ENCODE data around the gene CLOCK. TPM values are rescaled to one million over a fixed set of nuclear protein-coding genes. Genes with fewer than 3 reads are reported as not detected.
A peak's percentile ranks its signal among the peaks of the same experiment; 100 is the strongest.

CLOCK gene
- total and polyA plus RNA-seq, 10 of the 15 experiments (the other 5 are each of a cell fraction or from before 2014, with no cell fraction given): 2.8 to 11.7 (median 10.4) TPM

GRCh38 chr4:55386073-55386472 is 160.6 kb downstream of the CLOCK start (continued):
- TF ChIP-seq, protein P1, sequence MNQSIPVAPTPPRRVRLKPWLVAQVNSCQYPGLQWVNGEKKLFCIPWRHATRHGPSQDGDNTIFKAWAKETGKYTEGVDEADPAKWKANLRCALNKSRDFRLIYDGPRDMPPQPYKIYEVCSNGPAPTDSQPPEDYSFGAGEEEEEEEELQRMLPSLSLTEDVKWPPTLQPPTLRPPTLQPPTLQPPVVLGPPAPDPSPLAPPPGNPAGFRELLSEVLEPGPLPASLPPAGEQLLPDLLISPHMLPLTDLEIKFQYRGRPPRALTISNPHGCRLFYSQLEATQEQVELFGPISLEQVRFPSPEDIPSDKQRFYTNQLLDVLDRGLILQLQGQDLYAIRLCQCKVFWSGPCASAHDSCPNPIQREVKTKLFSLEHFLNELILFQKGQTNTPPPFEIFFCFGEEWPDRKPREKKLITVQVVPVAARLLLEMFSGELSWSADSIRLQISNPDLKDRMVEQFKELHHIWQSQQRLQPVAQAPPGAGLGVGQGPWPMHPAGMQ (IDR thresholded peaks at IDR 0.05; ENCODE audit: borderline replicate concordance): no peak
- TF ChIP-seq SREBF1 (IDR thresholded peaks at IDR 0.05; ENCODE audit: low read length) (no peak), ESRRA (IDR thresholded peaks at IDR 0.05; ENCODE audit: low read length) (no peak), POLR2A (IDR thresholded peaks at IDR 0.05; ENCODE audit: low read depth, low read length) (no peak), ZNF622 (IDR thresholded peaks at IDR 0.05) (no peak), NRF1 (conservative IDR thresholded peaks at IDR 0.05; ENCODE audit: low read depth, low read length) (no peak), MXI1 (IDR thresholded peaks at IDR 0.05; ENCODE audit: low read depth, low read length) (no peak), NFYB (IDR thresholded peaks at IDR 0.05; ENCODE audit: insufficient read depth, low read depth, low read length) (0 out of 2 replicates have a peak, but pooled peaks have one; percentile 21), HCFC1 (IDR thresholded peaks at IDR 0.05; ENCODE audit: low read length) (peak; percentile 60), MLLT1 (IDR thresholded peaks at IDR 0.05) (no peak), CREB1 (IDR thresholded peaks at IDR 0.05; ENCODE audit: low read depth) (peak; percentile 77), RUNX3 (IDR thresholded peaks at IDR 0.05; ENCODE audit: low read length) (peak; percentile 21), POLR2AphosphoS2 (IDR thresholded peaks at IDR 0.05; ENCODE audit: low read depth, low read length) (no peak), RELA (IDR thresholded peaks at IDR 0.05; ENCODE audit: borderline replicate concordance, partially characterized antibody) (no peak), CBX3 (IDR thresholded peaks at IDR 0.05; ENCODE audit: borderline replicate concordance, low read depth) (no peak)
- TF ChIP-seq, protein P2, sequence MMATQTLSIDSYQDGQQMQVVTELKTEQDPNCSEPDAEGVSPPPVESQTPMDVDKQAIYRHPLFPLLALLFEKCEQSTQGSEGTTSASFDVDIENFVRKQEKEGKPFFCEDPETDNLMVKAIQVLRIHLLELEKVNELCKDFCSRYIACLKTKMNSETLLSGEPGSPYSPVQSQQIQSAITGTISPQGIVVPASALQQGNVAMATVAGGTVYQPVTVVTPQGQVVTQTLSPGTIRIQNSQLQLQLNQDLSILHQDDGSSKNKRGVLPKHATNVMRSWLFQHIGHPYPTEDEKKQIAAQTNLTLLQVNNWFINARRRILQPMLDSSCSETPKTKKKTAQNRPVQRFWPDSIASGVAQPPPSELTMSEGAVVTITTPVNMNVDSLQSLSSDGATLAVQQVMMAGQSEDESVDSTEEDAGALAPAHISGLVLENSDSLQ (IDR thresholded peaks at IDR 0.05): no peak
- TF ChIP-seq, protein P3, sequence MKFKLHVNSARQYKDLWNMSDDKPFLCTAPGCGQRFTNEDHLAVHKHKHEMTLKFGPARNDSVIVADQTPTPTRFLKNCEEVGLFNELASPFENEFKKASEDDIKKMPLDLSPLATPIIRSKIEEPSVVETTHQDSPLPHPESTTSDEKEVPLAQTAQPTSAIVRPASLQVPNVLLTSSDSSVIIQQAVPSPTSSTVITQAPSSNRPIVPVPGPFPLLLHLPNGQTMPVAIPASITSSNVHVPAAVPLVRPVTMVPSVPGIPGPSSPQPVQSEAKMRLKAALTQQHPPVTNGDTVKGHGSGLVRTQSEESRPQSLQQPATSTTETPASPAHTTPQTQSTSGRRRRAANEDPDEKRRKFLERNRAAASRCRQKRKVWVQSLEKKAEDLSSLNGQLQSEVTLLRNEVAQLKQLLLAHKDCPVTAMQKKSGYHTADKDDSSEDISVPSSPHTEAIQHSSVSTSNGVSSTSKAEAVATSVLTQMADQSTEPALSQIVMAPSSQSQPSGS (IDR thresholded peaks at IDR 0.05; ENCODE audit: low read length): no peak
- TF ChIP-seq, protein P4, sequence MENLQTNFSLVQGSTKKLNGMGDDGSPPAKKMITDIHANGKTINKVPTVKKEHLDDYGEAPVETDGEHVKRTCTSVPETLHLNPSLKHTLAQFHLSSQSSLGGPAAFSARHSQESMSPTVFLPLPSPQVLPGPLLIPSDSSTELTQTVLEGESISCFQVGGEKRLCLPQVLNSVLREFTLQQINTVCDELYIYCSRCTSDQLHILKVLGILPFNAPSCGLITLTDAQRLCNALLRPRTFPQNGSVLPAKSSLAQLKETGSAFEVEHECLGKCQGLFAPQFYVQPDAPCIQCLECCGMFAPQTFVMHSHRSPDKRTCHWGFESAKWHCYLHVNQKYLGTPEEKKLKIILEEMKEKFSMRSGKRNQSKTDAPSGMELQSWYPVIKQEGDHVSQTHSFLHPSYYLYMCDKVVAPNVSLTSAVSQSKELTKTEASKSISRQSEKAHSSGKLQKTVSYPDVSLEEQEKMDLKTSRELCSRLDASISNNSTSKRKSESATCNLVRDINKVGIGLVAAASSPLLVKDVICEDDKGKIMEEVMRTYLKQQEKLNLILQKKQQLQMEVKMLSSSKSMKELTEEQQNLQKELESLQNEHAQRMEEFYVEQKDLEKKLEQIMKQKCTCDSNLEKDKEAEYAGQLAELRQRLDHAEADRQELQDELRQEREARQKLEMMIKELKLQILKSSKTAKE (IDR thresholded peaks at IDR 0.05; ENCODE audit: low read depth, poor library complexity, severe bottlenecking): no peak
- TF ChIP-seq, protein P5, sequence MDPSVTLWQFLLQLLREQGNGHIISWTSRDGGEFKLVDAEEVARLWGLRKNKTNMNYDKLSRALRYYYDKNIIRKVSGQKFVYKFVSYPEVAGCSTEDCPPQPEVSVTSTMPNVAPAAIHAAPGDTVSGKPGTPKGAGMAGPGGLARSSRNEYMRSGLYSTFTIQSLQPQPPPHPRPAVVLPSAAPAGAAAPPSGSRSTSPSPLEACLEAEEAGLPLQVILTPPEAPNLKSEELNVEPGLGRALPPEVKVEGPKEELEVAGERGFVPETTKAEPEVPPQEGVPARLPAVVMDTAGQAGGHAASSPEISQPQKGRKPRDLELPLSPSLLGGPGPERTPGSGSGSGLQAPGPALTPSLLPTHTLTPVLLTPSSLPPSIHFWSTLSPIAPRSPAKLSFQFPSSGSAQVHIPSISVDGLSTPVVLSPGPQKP (IDR thresholded peaks at IDR 0.05; ENCODE audit: low read depth, low read length): no peak
- TF ChIP-seq, protein P6, sequence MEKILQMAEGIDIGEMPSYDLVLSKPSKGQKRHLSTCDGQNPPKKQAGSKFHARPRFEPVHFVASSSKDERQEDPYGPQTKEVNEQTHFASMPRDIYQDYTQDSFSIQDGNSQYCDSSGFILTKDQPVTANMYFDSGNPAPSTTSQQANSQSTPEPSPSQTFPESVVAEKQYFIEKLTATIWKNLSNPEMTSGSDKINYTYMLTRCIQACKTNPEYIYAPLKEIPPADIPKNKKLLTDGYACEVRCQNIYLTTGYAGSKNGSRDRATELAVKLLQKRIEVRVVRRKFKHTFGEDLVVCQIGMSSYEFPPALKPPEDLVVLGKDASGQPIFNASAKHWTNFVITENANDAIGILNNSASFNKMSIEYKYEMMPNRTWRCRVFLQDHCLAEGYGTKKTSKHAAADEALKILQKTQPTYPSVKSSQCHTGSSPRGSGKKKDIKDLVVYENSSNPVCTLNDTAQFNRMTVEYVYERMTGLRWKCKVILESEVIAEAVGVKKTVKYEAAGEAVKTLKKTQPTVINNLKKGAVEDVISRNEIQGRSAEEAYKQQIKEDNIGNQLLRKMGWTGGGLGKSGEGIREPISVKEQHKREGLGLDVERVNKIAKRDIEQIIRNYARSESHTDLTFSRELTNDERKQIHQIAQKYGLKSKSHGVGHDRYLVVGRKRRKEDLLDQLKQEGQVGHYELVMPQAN (conservative IDR thresholded peaks at IDR 0.05): no peak
